Raji (cell line): ENCODE data around the gene POLA1.

Experiments used
- POLR2A ChIP-seq: IDR thresholded peaks from 2 replicates; pipeline ENCODE4 v1.6.1; 2011; ENCODE audit warnings: low read depth, low read length, control low read depth; ENCODE audit not compliant: insufficient read depth

The POLA1 gene

DNA sequence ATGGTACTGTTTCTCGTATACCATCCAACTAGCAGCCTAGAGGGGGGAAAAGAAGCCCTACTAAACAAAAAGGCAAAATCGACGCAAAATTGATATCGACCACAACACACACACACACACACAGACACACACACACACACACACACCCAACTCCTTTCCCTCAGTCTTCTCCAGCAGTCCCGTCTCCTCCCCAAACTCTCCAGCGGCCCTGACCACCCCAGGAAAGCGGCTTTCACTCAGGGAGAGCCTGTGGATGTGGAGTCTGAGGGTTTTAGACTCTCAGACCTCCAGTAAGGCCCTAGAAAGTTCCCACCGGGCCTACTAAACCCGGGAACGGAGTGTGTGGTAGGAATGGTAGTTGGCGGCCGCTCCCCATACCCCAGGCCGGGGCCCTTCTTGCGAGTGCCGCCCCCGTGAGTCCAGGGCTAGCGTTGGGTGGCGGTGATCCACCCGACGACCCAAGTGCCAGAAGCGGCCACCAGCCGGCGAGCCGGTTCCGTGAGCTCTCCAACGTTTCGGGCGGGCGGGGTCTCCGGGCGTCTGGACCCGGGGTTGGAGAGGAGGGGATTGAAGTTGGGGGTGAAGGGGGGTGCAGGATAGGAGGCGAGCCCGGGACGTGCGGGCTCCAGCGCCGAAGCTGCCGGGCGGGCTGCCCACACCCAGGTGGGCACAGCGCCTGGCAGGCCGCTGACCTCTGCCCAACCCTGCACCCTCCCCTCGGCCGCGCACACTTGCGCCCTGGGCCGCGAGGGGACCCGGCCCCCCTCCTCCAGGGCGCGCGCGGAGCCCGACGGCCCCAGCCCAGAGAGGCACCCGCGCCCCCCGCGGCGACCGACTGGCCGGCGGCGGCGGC, 308.3 kb downstream of the POLA1 start:
- no peak for TF ChIP-seq POLR2A

DNA sequence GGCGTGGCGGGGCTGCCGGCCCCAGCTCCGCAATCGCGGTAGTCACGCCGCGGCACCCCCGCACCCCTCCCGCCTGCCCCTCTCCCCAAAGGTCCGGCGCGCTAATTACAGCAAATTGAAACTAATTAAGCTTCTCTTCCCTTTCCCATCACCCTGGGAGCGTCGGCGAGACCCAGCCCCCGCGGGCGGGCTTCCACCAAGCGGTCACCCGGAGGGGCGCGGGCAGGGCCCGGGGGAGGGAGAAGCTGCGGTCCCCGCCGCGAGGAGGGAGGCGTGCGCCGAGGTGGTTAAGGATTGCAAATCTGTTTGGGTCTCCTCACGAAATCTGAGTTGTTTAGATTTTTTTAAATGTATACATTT, 308.9 kb downstream of the POLA1 start:
- TF ChIP-seq POLR2A, result no peak

DNA sequence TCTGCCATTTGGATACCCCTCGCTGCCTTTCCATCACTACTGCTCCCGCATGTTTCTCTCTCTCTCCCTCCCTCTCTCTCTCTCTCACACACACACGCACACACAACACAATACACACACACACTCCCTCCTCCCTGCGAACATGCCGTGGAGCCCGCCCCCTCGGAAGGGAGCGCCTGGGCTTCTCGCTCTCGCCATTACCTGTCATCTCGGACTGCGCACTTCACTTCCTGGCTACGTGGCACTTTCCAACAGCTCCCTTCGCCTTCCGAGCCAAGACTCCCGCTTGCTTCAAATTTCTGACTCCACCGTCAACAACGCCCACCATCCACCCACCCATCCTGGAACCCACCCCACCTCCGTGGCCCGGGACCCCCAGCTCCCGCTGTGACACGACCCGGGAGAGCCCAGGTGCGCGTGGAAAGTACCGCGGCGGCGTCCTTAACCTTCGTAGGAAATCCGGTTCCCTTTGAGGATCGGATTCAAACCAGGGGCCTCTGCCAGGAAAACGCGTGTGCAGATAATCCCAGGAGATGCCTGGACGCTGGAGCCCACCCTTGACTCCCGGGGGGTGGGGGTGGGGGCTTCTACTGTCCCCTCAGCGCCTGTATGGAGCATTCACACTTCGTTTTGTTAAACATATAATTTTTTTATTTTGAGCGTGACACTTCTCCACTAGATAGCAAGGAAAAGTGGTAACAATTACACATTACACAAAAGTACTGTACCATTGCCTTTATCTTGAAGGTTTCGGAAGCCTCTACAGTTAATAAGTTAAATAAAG, 309.5 kb downstream of the POLA1 start:
- TF ChIP-seq POLR2A, result no peak

DNA sequence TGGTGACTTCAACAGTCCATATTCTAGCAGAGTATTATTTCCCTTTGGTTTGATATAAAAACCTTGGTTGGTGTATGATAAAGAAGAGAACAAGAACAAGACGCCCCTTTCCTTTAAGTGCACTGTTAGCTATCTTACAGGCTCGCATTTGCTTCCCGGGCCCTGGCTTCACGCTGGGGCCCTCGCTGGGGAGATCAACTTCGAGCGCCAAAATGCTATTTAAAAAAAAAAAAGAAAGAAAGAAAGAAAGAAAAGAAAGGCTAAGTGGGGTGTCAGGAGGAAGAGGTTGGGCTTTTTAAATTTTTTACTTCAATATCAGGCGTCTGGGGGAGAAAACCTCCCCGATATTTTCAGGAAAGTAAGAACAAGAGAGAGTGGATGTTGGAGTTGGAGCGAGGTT, 310.3 kb downstream of the POLA1 start:
- no peak for TF ChIP-seq POLR2A

DNA sequence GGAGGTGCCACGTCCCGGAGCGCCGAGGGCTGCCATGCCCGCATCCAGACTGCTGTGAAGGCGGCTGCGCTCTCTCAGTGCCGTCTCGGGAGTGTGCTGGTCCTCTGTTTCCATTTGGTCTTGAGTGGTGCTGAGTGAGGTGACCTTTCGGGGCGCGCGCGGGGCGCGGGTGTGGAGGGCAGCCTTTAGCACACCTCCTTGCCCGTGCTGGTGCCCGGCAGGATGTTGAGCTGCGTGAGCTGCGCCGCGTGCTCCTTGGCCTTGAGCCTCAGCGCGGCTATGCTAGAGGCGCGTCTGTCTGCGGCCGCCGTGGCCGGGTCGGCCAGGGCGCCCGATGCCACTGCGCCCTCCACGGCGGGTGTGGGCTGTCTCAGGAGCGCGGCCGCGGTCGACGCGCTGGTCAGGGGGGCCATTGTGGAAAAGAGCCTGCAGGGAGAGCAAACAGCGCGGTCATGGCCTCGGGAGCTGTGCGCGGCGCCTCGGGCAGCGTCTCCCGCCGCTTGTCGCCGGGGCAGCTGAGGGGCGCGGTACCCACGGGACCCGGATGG, 310.8 kb downstream of the POLA1 start:
- no peak for TF ChIP-seq POLR2A

DNA sequence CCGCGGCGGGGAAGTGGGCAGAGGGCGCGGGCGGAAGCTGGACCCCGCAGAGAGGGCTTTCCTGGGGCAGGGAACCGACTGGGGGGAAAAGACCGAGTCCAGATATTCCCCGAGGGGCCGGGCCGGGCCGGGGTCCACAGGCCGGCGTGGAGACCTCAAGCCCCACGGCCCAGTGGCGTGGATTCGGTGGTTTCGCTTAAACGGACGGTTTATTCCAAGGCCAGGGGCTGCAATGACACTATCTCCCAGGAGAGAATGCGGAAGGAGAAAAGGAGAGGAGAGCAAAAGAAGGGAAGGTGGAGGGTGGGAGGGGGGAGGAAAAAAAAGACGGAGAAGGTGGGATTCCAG, 311.3 kb downstream of the POLA1 start:
- TF ChIP-seq POLR2A, result no peak

DNA sequence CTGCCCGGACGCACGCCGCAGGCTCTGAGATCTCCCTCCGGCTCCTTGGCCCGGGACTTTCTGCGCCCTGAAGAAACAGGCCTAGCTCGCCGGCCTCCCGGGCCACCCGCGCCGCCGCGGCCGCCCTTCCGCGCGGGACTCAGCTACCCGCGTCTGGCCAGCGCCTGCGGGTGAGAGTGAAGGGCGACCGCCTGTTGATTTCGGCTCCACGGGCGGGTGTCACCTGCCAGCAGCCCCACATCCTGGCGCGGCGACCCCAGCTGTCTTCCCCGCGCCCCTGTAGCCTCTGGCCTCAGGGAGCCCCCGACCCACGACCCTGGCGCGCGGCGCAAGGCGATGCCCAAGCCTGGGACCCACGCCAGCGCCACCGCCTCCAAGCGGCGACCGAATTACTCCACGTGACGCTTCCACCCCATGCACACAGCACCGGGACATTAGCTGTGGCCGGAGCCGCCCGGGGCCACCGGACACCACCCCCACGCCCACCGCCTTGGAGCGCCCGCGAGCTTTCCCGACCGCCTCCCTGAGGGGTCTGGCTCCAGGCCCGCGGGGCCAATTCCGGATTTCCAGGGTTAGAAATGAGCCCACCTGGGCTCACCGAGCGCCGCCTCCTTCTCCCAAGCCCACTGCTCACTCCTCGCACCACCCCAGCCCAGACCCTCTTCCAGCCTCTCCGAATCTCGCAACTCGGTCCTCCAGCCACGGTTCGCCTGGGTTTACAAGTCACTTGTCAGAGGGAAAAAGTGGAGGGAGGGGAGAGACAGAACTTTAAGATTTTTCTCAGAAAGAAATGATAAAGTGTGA, 311.9 kb downstream of the POLA1 start:
- no peak for TF ChIP-seq POLR2A

DNA sequence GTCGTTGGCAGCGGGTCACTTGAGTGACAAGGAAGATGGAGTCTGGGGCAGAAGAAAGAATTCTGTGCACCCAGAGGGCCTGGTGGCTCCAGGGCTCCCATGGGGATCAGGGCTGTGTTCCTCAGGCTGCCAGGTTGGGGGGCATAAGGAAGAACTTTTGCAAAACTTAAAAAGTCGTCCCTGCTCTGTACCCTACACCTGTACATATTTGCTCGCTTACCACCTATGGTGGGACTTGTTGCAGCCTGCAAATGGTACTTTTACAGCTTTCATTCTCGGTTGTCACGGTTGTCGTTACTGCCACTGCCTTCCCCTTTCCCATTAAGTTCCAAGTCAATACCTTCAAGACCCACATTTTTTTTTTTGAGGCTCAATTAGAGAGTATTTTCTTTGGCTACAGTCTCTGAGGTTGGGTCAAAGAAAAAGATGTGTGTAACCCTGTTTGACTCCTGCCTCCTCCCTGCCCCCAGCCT, 312.9 kb downstream of the POLA1 start:
- TF ChIP-seq POLR2A, result no peak

DNA sequence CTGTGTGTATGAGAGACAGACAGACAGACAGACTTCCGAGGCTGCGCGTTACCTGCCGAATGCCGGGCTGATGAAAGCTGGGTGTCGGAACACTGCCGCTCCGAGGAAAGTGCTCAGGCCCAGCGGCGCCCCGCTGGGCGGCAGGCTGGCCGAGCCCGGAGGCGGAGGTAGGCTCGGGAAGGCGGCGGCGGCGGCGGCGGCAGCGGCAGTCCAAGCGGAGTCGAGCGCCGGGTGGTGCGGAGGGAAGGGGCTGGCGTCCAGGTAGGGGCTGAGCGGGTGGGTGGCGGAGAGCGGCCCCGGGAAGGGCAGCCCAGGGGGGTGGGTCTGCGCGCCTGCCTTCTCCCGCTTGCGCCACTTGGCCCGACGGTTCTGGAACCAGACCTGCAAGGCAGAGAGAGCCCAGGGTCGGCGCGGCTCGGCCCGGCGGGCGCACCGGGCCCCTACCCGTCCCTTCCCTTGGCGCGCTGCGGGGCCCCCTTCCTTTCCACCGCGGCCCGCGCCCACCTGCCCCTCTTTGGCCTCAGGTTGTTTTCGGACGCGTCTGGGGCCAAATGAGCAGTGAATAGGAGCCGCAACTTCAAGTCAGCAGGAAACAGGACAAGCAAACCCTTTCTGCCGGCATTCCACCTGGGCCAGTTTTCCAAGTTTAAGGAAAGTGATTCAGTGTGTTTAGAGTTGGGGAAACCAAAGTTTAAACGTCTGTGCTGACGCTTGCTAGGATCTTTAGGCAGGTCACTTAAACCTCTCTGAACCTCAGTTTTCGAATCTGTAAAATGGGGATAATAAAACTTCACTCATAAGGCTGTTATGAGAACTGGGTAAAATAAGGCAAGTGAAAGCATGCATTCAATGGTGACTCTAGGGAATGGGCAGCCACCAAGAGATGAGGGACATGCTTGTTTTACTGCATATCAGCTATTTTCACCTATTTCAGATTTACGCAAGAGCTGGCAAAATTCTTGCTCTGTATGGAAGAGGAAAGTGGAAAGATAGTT, 313.6 kb downstream of the POLA1 start:
- TF ChIP-seq POLR2A, result no peak

DNA sequence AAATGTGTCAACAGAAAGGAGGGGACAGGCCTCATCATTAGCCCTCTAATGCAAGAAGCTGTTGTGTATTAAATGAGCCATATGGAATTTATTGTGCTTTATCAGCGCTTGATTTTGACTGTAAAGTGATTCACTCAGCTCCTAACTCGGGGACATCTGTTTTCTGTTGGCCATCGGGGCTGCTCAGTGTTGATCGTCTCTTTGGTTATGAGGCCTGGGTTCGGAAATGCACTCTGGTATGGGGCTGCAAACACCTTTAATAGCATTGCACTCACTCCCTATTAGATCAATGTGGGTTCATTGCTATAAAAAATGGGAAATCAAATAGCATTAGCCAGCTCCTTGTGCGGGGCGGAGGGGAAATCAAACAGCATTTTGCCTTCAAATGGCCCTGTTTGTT, 315.7 kb downstream of the POLA1 start:
- TF ChIP-seq POLR2A, result no peak

DNA sequence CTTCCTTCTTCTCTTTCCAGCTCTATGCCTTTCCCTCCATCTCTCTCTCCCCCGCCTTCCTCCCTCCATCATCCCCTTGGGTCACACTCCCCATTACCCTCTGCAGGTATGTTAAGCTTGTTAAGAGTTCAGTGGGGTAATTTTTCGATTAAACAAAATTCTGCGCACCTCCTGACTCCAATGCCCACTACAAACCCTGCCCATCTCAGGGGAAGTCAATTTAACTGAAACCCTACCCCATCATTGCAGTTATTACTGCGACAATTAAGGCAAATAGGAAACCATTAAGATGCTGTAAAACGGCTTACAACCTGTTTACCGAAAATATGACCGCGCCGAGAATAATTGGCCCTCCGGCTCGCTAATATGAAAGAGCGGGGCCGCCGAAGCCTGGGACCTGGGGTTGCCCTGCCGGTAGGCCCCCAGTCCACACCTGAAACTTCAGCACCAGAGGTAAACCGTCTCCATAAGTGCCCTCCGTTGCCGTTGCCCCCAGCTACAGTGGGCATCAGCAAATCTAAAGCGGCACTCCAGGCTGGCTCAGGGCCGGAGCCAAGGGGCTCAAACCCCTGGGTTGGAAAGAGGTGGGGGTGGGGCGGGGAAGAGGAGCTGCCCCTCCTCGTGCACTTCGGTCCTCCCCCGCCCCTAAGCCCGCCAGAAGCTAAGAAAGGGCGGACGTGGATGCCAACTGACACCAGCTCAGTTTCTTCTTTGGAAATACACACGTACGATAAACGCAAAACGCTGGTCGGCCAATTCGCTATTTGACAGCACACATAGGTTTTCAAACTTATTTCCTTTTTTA, 317.3 kb downstream of the POLA1 start:
- TF ChIP-seq POLR2A, result no peak

DNA sequence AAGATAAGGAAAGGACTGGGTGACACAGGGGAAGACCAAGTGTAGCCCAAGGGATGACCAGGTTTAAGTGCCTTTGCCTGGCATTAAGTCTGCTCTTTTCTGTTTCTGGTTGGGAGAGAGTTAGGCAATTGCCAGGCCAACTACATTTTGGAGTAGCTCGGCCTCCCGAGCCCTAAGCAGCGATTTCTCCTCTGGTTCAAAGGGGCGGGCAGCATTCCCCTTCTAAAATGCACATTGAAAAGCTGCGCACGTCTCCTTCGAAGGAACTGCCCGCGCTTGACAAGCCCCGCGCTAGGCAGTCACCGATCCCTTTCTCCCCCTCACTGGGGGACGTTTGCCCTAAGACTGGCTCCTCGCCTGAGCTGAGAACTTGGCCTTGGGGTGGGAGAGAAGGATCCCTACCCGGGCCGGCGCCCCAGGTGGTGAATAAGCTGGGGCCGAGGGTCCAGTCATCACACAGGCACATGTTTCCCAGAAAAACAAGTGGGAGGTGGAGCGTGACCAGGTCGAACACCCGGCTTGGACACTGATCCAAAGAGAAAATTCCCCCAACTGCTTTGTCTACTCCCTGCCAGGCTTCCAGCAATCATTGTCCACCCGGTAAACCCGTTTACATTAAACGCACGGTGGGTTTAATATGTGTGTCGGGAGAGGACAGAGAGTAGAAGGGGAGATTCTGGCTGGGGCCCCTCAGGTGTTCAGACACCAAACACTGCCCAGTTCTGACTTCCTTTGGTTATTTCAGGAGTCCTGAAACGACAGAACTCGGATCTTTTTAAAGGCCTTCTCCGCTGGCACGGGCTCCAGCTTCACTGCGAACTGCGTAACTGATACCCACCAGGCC, 318.1 kb downstream of the POLA1 start:
- no peak for TF ChIP-seq POLR2A

DNA sequence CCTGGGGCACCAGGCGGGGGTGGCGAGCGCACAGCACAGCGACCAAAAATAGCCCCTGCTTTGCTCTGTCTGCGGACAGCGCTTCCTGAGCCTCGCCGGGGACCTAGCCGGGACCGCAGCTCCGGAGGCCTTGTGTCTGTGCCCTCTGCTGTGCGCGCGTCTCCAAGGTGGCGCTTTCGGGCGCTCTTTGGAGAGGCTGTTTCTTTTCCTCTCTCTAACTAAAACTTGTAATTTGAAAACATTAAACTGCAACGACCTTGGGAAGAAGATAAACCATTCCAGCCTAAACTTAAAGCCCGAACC, 318.7 kb downstream of the POLA1 start:
- TF ChIP-seq POLR2A, result no peak
